Mammary epithelial cell (primary cell): ENCODE results near the gene SHROOM2.

Source experiments
- CTCF ChIP-seq, 2 donors: IDR thresholded peaks in 1 of 2; conservative IDR thresholded peaks in 1 of 2; 2 replicates each; pipeline ENCODE4 v1.5.1; 2011 to 2012; ENCODE audit warnings: inconsistent platforms in 2 of 2, low read length in 2 of 2, mild to moderate bottlenecking in 2 of 2, control low read depth in 1 of 2, low read depth in 1 of 2; ENCODE audit not compliant: insufficient read depth in 1 of 2; ENCODE audit errors: extremely low read depth in 1 of 2
- EZH2 ChIP-seq: IDR thresholded peaks from 2 replicates; pipeline ENCODE4 v1.6.1; 2012; ENCODE audit warnings: low read length, inconsistent platforms, borderline replicate concordance

GRCh38 chrX:9844936-9845577 is 58.8 kb downstream of the SHROOM2 start:
- no peak for TF ChIP-seq CTCF (conservative IDR thresholded peaks at IDR 0.05 in 1 of 2, IDR thresholded peaks at IDR 0.05 in 1 of 2; ENCODE audit: extremely low read depth in 1 of 2, insufficient read depth in 1 of 2, low read depth in 1 of 2, low read length in 2 of 2)
- TF ChIP-seq EZH2, result no peak
